Measurements from ENCODE around the gene NKAIN2.

NKAIN2 gene

GRCh38 chr6:123803504-123804013 lies at the start of gene NKAIN2:
Gene NKAIN2, plus strand, starts transcription at chr6:123803865.
- DNase-seq (ENCODE audit: low read depth), result no peak

GRCh38 chr6:123759472-123759871 lies 44.2 kb upstream of the NKAIN2 start:
- DNase-seq (ENCODE audit: low read depth), result no peak

DNA sequence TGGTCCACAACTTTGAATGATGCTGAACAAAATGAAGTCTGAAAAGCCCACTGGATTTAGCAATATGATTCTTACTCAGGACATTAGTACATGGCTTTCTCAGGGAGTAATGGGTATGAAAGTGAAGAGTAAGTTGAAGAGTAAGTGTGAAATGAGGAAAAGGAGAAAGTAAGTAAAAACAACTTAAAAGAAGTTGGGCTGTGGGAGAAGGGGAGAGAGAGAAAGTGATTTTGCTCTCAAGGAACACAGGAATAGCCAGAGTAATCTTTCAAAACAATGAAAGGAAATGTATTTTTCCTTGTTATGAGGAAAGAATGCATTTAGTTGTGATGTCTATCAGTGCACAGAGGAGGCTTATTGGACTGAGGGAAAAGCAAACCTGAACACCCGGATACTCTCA lies 39.8 kb upstream of the NKAIN2 start:
- DNase-seq (ENCODE audit: low read depth), result no peak

GRCh38 chr6:123764722-123765121 lies 38.9 kb upstream of the NKAIN2 start:
- no peak for DNase-seq (ENCODE audit: low read depth)

GRCh38 chr6:123768921-123769320 lies 34.7 kb upstream of the NKAIN2 start:
- no peak for DNase-seq (ENCODE audit: low read depth)

- no peak for DNase-seq (ENCODE audit: low read depth)
These were observed 34.2 kb upstream of the NKAIN2 start for GRCh38 chr6:123769431-123769830.

DNA sequence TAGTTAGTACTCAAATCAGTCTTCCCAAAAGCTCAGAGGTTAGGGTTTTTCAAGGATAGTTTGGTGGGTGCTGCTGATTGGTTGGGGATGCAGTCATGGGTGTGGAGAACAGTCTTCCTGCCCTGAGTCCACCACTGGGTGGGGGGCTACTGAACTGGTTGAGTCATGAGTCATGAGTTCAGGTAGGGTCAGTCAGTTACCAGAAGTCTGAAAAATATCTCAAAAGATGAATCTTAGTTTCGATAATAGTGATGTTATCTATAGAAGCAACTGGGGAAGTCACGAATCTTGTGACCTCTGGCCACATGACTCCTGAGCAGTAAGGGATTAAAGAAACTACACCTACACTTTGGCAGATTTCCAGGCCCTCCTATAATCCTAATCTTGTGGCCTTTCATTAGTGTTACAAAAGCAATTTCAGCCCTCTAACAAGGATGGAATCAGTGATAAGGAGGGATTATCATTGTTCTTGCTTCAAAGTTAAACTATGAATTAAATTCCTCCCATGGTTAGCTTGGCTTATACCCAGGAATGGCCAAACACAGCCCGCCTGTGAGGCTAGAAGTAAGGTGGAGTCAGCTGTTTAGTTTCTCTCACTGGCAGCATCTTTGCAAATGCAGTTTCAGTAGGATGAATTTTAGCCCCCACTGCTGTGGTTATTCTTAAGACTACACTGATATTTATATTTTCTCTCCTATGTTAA lies 33.3 kb upstream of the NKAIN2 start:
- no peak for DNase-seq (ENCODE audit: low read depth)

GRCh38 chr6:123771126-123771525 lies 32.5 kb upstream of the NKAIN2 start:
- no peak for DNase-seq (ENCODE audit: low read depth)

GRCh38 chr6:123777563-123777962 lies 26.1 kb upstream of the NKAIN2 start:
- DNase-seq (ENCODE audit: low read depth), result no peak

DNA sequence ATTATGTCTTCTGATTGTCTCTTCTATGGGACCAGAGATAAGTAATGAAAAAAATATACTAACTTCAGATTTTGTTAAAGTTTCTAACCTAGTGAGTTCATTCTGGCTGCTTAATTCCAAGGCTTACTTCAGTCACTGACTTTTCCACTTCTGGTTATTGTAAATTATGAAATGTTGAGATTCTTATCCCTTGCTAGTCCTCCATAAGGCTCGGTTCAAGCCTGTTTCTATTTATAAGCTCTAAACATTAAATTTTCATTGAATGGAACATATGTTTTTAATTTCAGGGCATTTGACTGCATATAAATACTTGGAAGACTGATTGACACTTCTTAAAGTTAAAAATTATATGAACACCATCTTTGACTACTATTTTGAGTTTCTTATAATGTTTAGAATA lies 23.6 kb upstream of the NKAIN2 start:
- no peak for DNase-seq (ENCODE audit: low read depth)

DNA sequence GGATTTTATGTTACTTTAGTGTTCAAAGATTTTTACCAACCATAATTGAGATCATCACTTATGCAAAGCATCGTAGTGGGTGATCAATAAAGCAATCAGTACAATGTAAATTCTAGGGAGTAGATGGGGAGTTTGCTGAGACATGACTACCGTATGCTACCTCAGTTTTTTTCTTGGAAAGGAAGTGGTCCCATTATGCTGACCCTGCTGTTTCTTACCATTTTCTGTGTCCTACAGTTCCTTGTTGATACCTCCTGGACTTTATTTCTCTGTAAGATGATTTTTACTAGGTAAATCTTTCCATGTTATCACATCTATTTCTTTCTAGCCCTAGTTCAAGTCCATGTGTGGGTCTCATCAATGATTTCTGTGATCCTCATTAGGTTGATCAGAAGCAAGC lies 19.3 kb upstream of the NKAIN2 start:
- no peak for DNase-seq (ENCODE audit: low read depth)

- no peak for DNase-seq (ENCODE audit: low read depth)
These were observed 18.6 kb upstream of the NKAIN2 start for GRCh38 chr6:123785039-123785438.

DNA sequence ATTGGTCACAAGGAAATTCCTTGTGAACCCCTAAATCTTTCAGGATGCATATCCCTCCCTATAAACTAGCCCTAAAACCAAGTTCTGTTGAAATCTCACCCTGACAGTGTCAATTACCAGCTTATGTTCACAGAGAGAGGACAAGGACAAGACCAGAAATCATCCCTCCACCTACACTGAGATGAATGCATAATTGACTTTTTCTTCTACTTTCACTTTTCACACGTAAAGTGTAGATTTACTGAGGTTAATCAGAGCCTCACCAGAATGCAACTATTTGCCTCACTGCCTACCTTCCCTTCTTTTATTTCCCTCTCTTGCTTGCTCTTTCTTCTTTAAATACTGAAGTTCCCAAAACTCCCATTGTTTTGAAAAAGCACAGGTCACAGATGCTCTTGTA lies 15.3 kb upstream of the NKAIN2 start:
- DNase-seq (ENCODE audit: low read depth), result no peak

DNA sequence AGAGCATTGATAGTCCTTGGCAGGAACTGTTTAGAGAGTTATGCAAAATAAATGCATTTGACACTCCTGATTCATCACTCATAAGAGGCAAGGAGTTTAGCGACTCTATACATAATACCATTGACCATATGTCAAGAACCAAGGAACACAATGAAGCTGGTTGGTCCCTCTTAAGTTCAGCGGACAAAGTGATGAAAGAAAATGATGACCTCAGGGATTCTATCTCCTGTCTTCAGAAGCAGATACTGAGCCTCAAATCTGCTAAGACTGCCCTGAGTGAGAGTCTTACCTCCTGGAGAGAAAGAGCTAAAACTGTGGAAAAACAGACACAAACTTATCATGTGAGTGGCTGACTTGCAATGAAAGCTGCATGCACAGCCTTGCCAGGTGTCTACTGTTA lies 9.5 kb upstream of the NKAIN2 start:
- DNase-seq (ENCODE audit: low read depth), result no peak

DNA sequence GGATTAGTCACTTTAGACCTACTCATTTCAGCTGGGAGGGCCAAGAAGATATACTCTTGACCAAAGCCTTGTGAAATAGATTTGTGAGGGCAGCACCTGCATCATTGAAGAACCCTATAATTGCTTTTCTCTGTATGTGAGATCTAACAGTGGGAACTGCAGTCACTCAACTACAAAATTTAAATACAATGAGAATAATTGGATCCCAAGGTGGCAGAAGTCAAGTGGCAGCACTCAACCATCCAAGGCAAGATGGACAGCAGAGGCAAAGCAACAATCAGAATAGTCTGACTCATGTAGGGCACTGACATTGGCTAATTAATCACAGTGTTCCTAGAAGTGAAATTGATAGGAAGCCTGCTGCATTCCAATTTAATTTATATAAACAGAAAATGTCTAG lies 8.9 kb upstream of the NKAIN2 start:
- no peak for DNase-seq (ENCODE audit: low read depth)

GRCh38 chr6:123801067-123801466 lies 2.6 kb upstream of the NKAIN2 start:
- DNase-seq (ENCODE audit: low read depth), result no peak

DNA sequence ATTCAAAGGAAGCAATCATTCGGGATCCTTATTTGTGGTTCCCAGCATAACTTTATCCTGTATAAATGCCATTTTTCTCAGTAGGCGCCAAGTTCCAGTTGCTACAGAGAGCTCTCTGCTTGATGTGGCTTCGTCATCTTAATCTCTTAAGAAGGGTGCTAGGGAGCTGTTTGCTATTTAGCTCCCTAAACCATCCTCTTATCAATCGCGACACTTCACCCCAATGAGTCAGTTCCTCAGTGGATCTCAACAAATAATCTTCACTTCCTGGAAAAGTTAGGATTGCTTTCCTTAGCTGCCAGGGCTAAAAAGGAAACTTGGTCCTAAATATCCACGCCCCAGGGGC lies 1.3 kb upstream of the NKAIN2 start:
- DNase-seq (ENCODE audit: low read depth), result no peak

DNA sequence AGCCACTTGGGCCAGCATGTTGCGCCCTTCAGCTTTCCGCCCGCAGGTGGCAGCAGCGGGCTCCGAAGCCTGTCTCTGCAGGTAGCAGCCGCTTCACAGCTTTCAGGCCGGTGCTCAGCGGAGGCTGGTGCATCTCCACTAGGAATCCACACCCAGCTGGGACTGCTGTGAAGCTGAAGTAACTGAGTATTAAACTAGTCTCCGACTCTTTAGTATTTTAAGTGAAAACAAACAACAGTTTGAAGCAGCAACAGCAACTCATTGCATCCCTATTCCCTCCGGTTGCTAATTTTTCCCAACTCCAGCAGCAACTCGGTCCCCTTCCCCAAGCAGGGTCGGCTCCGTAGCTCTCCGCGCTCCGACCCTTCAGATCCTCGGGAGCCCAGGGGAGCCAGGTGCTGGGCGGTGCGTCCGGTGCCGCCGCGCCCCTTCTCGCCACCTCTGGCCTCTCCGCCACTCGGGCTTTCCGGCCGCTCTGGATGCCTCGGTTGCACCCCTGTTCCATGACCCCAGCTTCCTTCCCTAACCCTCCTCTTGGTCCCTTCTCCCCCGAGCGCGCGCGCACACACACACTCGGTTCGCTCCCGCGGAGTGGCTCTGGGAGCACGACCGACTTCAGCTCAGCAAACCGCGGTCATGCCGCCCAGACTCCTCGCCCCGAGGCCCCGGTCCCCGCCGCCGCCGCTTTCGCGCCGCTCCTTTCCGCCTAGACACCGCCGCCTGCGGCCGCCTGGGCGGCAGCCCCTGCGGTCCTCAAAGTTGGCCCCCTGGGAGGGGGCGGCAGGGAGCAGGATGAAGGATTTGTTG lies 765 bp upstream of the NKAIN2 start:
- peak; percentile 1 for DNase-seq (ENCODE audit: low read depth)

DNA sequence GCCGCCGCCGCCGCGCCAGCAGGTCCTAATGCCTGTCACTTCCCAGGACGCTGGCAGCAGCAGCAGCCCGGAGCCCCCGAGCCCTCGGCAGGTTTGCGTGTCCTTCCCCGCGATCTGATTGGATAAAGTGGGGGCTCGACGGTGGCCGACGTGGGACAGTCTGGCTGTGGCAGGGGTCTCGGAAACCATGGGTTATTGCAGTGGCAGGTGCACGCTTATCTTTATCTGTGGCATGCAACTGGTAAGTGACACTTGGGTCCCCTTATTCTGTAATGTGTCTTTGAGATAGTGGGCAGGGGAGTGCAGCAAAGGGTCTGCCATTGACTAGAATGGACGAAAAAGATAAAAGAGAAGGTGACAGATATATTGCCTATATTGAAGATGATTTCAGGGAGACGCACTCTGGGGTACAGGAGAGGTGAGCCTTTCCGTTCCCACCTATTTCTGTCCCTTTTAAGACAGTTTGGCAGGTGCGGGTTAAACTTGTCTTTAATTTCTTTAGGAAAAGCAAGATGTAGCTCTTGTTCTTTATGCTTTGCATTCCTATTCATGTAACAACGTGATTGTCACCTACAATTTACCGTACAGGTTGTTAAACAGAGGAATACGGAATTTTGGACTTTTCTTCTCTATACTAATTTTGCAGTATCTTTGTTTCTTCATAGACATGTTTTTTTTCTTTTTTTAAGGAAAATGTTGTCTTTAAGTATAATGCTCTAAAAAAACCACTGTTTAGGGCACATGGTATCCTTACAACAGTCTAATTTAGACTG lies 535 bp downstream of the NKAIN2 start:
- no peak for DNase-seq (ENCODE audit: low read depth)

GRCh38 chr6:123804787-123805540 lies 1.3 kb downstream of the NKAIN2 start:
- no peak for DNase-seq (ENCODE audit: low read depth)

GRCh38 chr6:123805921-123806320 lies 2.3 kb downstream of the NKAIN2 start:
- no peak for DNase-seq (ENCODE audit: low read depth)

DNA sequence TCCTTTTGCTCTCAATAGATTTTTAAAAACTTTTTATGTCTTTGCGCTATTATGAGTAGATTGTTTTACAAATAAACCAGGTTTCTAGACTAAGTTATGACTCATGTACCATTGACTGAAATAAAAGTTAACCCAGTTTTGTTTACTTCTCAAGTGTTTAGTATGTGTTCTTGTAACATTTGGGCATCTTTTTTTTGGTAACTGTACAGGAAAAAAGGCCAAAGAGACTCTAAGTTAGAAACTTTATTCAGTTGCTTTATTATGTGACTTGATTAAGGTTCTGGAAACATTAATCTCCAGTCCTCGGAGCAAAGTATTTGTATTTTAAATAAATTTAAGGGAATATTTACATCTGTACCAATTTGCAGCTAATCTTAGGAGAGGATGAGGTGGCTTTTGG lies 2.9 kb downstream of the NKAIN2 start:
- DNase-seq (ENCODE audit: low read depth), result no peak

All from activated T-helper 1 cell treated with Interleukin-2 at 50 U/mL for 16 hours (primary cell).